ENCODE data around the gene THSD8.

THSD8 gene

DNA sequence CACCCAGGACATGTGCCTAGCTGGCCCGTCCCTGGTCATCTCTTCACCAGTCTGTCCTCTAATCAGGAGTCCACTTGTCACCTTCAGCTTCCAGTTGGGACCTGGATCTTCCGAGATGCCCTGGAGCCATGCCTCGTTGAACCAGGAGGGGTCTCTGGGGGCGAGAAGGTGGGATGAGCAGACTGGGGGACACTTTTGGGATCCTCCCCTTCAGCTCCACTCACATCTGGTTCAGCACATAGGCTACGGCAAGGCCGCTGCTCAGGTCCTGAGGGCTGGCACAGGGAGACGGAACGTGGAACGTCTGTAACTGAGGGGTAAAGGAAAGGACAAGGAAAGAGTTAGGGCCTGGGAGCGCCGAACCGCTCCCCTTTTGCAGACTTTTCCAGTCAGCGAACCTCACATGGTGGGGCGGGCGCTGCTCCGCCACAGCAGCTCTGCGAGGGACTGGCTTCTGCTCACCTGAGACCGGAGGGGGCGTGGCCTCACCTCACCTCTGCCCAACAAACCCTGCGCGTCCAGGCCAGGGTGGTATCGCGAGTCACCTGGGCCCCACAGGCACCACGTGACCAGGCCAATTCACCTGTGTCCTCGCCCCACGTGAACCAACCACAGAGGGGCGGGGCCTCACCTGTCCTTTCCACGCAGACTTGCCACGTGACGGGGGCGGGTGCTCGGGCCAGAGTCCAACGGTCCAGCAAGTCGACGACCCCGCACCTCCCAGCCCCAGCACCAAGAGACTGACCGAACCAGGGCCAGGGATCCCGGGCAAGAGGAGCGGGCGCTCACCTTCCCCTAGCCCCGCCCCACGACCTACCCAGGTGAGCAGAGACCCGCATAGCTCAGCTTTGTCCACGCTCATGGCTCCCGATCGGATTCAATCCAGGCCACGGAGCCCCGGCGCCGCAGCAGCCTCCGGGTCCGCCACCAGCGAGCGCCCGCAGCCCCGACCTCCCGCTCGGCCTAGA is 27.0 kb upstream of the THSD8 start, which contains the start of gene HOOK2:
Gene HOOK2, minus strand, starts transcription at position 965 of the 968 bp plus-strand sequence. Its CDS starts 103 bp downstream, at position 862.
- no peaks in the 10 kb centered on the region; the same call in 1 of the 2 replicates for H3K4me1 ChIP-seq (ENCODE audit: insufficient read depth, low read length)
- H3K36me3 ChIP-seq (ENCODE audit: insufficient read depth, low read length): no peaks in the 10 kb centered on the region
- H3K9me3 ChIP-seq (ENCODE audit: control insufficient read depth, insufficient read depth, low read length): no peaks in the 10 kb centered on the region
- peak within 1 kb of the TSS; percentile 67 for H3K9ac ChIP-seq (ENCODE audit: low read depth, low read length)

DNA sequence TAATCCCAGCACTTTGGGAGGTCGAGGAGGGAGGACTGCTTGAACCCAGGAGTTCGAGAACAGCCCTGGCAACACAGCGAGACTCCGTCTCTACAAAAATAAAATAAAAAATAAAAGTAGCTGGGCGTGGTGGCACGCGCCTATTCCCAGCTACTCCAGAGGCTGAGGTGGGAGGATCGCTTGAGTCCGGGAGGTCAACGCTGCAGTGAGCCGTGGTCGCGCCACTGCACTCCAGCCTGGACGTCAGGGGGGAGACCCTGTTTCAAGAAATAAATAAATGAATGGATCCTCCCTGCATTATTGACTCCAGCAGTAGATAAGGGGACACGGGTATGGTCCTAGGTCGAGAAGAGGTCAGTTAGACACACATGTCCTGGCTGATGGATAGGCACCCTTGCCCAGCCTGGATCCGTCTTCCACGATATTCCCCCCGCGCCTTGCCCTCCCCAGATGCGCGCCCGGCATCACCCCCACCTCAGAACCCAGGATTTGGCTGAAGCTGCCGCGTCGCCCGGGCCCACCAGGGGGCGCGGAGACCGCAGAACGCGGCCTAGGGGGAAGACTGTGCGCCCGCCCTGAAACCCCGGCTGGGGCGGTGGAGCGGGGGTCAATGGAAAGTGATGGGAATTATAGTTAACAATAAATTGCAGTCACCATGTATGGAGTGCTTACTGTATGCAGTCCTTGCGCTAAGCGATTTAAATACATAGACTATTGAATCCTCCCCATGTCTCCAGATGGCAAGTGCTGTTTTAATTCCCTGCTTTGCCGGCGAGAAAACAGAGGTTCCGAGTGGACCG is 24.5 kb upstream of the THSD8 start:
- Histone ChIP-seq H3K4me1 (ENCODE audit: insufficient read depth, low read length) (no peaks in the 10 kb centered on the region; the same call in 1 of the 2 replicates), H3K9ac (ENCODE audit: low read depth, low read length) (peak overlapping the region; percentile 66; the same call in 1 of the 2 replicates), H3K9me3 (ENCODE audit: control insufficient read depth, insufficient read depth, low read length) (no peaks in the 10 kb centered on the region), H3K36me3 (ENCODE audit: insufficient read depth, low read length) (no peaks in the 10 kb centered on the region)

DNA sequence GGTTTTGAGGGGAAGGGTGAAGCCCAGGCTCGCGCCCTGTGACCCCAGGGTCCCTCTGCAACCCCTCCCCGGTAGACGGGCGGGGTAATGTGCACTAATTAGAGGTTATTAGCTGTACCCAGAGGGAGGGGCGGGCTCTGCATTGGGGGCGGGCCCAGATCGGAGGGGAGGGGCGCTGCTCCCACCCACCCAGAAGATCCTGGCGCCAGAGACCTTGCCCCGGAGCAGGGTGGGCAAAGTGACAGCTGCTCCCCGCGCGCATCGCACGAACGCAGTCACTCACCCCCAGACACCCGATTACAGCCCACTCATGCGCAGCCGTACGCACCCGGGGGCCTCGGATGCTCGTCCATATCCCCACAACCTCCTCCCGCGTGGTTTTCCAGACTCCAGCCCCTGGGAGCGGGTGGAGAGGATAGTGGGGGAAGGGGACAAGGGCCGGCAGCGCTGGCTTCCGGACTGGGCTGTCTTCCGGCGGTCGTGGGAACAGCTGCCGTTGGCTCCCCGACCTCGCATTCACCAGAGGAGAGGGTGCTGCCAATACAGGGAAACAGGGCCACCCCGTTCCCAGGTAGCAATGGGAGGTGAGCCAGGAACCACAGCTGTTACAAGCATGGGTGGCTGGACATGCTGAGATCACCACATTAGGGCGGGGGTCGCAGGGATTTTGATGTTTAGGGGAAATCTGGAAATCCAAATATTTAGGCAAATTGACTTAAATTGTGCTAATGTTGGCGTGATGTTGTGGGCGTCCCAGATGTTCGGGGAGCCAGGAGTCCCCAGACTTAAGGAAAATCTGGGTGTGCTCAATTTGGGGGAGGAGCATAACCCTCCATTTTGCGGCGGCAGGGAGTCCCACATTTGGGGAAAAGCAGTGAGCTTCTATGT is 23.6 kb upstream of the THSD8 start:
- H3K9ac ChIP-seq (ENCODE audit: low read depth, low read length): peak overlapping the region; percentile 66
- no peaks in the 10 kb centered on the region for H3K9me3 ChIP-seq (ENCODE audit: control insufficient read depth, insufficient read depth, low read length)
- H3K36me3 ChIP-seq (ENCODE audit: insufficient read depth, low read length): no peaks in the 10 kb centered on the region
- H3K4me1 ChIP-seq (ENCODE audit: insufficient read depth, low read length): no peaks in the 10 kb centered on the region; the same call in 1 of the 2 replicates

DNA sequence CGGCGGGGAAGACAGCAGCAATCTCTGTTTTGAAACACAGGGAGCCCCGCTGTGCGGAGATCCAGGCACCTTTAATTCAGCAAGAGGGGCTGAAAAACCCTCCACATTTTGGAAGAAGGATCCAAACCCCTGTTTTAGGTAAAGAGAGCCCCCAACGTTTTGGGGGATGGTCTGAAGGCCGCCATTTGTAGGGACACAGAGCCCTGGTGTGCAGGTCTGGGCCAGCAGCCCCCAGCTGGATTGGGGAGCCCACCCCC is 23.0 kb upstream of the THSD8 start:
- Histone ChIP-seq H3K9ac (ENCODE audit: low read depth, low read length) (peak overlapping the region; percentile 66), H3K9me3 (ENCODE audit: control insufficient read depth, insufficient read depth, low read length) (no peaks in the 10 kb centered on the region), H3K36me3 (ENCODE audit: insufficient read depth, low read length) (no peaks in the 10 kb centered on the region), H3K4me1 (ENCODE audit: insufficient read depth, low read length) (peaks cover 4% of the 10 kb centered on the region; the same call in 1 of the 2 replicates)

DNA sequence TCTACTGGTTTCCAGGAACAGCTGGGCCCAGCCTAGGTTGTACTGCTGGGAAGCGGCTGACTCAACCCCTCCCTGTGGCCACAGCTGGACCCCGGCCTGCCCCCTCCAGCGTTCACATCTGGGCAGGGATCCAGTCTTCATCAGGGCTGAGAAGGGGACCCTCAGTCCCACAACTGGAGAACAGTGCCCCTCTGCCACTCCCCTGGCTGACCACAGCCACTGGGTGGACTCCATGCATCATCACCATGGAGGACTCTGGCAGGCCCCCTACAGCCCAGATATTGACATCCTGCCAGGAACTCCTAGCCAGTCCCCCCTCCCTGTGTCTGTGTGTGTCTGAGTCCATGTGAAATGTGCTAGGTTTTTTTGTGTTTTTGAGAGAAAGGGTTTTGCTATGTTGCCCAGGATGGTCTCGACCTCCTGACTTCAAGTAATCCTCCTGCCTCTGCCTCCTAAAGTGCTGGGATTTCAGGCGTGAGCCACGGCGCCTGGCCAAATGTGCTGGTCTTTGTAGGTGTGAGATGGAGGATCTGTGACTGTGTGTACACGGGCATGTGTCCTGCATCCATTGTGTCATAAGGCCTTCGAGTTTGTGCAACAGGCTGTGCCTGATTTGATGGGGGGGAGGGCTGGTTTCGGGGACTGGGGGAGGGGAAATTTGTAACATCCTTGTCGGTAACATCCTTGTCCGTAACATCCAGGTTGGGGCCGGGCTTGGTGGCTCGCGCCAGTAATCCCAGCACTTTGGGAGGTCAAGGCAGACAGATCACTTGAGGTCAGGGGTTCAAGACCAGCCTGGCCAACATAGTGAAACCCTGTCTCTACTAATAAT is 22.5 kb upstream of the THSD8 start:
- H3K36me3 ChIP-seq (ENCODE audit: insufficient read depth, low read length): no peaks in the 10 kb centered on the region
- H3K9me3 ChIP-seq (ENCODE audit: control insufficient read depth, insufficient read depth, low read length): no peaks in the 10 kb centered on the region
- peaks cover 4% of the 10 kb centered on the region; the same call in 1 of the 2 replicates for H3K4me1 ChIP-seq (ENCODE audit: insufficient read depth, low read length)
- peak overlapping the region; percentile 66 for H3K9ac ChIP-seq (ENCODE audit: low read depth, low read length)

DNA sequence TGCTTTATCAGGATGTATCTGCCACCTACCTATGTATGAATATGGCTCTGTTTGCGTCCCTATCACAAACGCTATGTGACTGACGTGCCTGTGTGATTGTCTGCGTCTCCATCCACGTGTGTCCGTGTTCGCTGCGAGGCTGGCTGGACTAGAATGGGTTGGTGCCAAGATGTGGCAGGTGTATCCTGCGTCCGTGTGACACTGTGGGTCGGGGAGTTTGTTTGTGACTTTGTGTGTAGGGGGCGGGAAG is 19.8 kb upstream of the THSD8 start:
- Histone ChIP-seq H3K4me1 (ENCODE audit: insufficient read depth, low read length) (peaks cover 9% of the 10 kb centered on the region; the same call in 1 of the 2 replicates), H3K36me3 (ENCODE audit: insufficient read depth, low read length) (no peaks in the 10 kb centered on the region), H3K9me3 (ENCODE audit: control insufficient read depth, insufficient read depth, low read length) (no peaks in the 10 kb centered on the region), H3K9ac (ENCODE audit: low read depth, low read length) (peak overlapping the region; percentile 55; the same call in 1 of the 2 replicates)

DNA sequence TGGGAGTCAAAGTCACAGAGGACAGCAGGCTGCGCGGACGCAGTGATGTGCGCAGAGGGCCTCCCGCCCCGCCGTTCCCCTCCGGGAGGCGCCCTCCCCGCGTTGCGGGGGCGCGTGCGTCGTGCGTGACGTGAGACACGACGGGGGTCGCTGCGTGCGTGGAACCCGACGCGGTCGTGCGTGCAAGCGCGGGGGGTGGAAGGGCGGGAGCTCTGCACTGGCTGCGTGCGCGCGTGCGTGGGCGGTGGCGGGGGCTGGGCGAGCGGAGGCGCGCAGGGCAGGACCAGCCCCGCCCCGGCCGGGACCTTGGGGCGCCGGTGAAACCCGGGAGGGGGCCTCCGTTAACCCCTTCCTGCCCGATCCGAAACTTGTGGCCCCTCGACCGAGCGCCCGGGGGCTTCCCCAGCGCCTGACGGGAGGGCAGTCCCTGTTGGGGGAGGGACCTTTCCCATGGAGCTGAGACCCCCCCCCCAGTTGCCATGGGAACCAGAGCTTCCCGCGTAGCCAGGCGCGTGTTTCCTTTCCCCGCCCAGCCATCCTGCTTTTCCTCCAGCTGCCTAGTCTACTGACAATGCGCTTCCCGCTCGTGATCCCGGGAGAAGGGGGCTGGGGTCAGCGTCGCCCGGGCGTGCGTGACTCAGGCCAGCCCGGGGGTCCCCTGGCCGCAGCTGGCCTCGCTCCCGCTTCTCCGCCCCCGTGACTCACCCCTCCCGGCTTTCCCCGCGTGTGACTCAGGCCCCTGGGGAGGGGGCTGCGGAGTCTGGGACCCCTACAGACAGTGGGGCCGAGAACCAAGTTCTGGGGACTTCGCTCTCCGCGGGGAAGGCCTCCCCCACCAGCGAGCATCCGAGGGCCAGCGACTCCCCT is 19.2 kb upstream of the THSD8 start:
- Histone ChIP-seq H3K9me3 (ENCODE audit: control insufficient read depth, insufficient read depth, low read length) (no peaks in the 10 kb centered on the region), H3K36me3 (ENCODE audit: insufficient read depth, low read length) (no peaks in the 10 kb centered on the region), H3K9ac (ENCODE audit: low read depth, low read length) (peak overlapping the region; percentile 55; the same call in 1 of the 2 replicates), H3K4me1 (ENCODE audit: insufficient read depth, low read length) (peaks cover 9% of the 10 kb centered on the region; the same call in 1 of the 2 replicates)

DNA sequence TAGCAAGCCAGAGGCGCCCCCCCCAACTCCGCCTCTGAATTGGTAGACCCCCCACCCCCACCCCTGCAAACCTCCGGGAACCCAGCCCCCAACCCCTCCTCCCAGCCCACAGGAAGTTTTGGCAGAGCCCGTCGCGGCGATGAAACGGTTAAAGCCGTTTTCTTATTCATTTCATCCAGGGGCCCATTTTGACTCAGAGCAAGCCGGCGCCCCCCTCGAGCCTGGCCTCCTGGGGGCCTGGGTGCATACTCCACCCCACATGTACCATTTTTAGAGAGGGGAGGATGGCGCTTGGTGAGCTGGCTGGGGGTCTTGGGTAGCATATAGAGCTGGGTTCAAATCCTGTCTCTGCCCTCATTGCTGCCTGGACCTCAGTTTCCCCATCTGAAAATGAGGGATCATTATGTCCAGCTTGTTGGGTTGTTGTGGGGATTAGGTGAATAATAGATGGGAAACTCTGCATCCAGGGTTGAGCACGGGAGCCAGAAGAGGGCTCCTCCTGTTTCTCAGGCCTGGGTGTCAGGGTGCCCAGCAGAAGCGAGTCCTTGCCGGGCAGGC is 18.5 kb upstream of the THSD8 start:
- H3K9ac ChIP-seq (ENCODE audit: low read depth, low read length): no peak overlapping the region
- H3K9me3 ChIP-seq (ENCODE audit: control insufficient read depth, insufficient read depth, low read length): no peaks in the 10 kb centered on the region
- H3K36me3 ChIP-seq (ENCODE audit: insufficient read depth, low read length): no peaks in the 10 kb centered on the region
- H3K4me1 ChIP-seq (ENCODE audit: insufficient read depth, low read length): peaks cover 13% of the 10 kb centered on the region

DNA sequence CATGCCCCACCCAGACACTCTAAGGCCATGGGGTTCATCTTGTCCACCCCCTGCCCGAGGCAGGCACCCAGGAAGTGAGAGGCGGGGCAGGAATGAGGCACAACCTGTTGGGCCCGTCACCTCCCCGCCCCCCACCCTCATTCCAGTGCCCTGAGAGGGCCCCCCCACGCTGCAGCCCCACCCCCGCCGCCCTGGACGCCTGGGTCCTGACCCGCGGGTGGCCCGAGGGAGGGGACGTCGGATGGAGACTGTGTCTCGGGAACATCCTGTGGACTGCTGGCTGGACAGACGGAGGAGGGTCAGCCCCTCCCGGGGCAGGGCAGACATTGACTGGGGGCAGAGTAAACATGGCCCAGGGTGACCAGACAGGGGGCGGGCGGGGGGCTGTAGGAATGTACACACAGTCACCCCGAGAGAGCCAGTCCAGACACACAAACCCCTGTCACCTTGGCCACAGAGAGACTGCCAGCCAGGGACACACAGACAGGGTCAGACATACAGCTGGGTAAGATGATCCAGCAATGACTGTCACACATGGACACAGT is 17.9 kb upstream of the THSD8 start:
- no peaks in the 10 kb centered on the region for H3K9me3 ChIP-seq (ENCODE audit: control insufficient read depth, insufficient read depth, low read length)
- peaks cover 18% of the 10 kb centered on the region for H3K4me1 ChIP-seq (ENCODE audit: insufficient read depth, low read length)
- H3K9ac ChIP-seq (ENCODE audit: low read depth, low read length): no peak overlapping the region
- no peaks in the 10 kb centered on the region for H3K36me3 ChIP-seq (ENCODE audit: insufficient read depth, low read length)

DNA sequence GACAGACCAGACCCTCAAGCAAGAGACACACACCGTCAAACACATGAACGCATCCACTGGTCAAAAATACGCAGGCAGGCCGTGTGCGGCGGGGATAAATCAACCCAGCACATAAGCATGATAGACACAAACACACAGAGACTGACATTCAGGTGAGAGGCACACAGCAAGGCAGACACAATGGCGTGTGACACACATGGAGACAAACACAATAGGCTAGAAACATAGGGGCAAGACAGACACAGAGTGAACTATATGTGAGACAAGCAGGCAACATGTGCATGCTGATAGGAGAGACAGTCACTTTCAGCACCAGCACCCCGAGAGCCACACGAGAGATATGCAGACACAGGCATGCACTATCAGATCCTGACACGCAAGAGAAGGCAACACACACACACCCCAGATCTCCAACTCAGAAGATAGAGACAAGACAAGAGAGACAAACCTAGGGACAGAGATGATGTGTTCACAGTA is 17.4 kb upstream of the THSD8 start:
- Histone ChIP-seq H3K36me3 (ENCODE audit: insufficient read depth, low read length) (no peaks in the 10 kb centered on the region), H3K9ac (ENCODE audit: low read depth, low read length) (no peak overlapping the region), H3K9me3 (ENCODE audit: control insufficient read depth, insufficient read depth, low read length) (no peaks in the 10 kb centered on the region), H3K4me1 (ENCODE audit: insufficient read depth, low read length) (peaks cover 19% of the 10 kb centered on the region)

DNA sequence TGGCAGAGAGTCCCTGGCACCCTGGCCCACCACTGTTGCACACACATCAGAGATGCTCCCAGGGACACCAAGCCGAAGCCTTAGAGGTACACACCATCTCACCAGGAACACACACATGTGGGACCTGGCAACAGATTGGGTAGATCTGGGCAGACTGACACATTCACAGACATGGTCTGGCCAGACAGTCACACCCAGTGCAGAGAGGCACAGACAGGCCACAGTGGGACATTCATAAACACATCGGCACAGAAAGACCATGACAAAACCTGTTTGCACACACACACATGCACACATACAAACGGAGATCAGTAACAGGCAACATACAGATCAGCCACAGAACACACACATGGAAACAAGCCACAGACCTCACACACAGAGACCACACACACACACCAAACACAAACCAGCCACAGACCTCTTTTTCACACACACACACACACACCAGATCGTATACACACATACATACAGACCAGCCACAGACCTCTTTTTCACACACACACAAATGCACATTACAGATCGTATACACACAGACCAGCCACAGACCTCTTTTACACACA is 16.9 kb upstream of the THSD8 start:
- Histone ChIP-seq H3K9ac (ENCODE audit: low read depth, low read length) (no peak overlapping the region), H3K4me1 (ENCODE audit: insufficient read depth, low read length) (peaks cover 19% of the 10 kb centered on the region)

DNA sequence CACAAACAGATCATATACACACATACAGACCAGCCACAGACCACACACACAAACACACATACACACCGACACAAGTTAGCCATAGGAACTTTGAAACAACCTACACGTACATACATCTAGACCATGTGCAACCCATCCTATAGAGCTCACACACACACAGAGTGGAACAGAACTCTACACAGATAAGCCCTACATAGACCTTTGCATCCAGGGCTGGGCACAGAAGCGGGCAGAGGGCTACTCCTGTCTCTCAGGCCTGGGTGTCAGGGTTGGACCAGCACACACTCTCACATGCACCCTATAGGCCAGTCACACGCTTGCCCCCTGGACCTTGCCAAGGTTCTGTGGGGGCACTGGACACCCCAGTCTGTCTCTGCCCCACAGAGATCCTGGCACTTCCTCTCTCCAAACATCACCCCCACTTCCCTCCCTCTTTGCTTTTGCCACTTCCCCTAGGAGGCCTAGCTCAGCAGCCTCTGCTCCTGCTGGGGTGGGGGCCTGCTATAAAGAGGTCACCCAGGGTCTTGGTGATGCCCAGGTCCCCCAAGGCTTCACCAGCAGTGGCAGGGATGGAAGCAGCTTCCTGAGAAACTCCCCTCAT is 16.3 kb upstream of the THSD8 start:
- H3K9me3 ChIP-seq (ENCODE audit: control insufficient read depth, insufficient read depth, low read length): no peaks in the 10 kb centered on the region
- H3K9ac ChIP-seq (ENCODE audit: low read depth, low read length): no peak overlapping the region
- peaks cover 19% of the 10 kb centered on the region for H3K4me1 ChIP-seq (ENCODE audit: insufficient read depth, low read length)
- no peaks in the 10 kb centered on the region for H3K36me3 ChIP-seq (ENCODE audit: insufficient read depth, low read length)

More for the DNA sequence above, 16.9 kb upstream of the THSD8 start:
- H3K9me3 ChIP-seq (ENCODE audit: control insufficient read depth, insufficient read depth, low read length): no peaks in the 10 kb centered on the region
- no peaks in the 10 kb centered on the region for H3K36me3 ChIP-seq (ENCODE audit: insufficient read depth, low read length)

Measured in ES-I3 (cell line).